Stimulated activated CD8-positive, alpha-beta memory T cell treated with anti-CD3 and anti-CD28 coated beads, Interleukin-4, amount 100 ng/mL, for 48 hours (primary cell): Measurements from ENCODE around the gene OR2B6.
"Not testable (repeated sequence)": the region's sequence is repeated elsewhere in the genome, so short reads cannot be mapped to it uniquely, and the experiment has no call there.

Source experiments
- DNase-seq: peaks from one replicate; pipeline ENCODE4 v3.0.0-alpha.2; 2020

OR2B6 gene

GRCh38 chr6:27956941-27957340, at the start of gene OR2B6:
OR2B6 (plus strand) TSS chr6:27957241; CDS start chr6:27957241, 0 bp downstream.
- DNase-seq = no peak

- no peak for DNase-seq
Measured at GRCh38 chr6:27908017-27908416, 49.0 kb upstream of the OR2B6 start.

GRCh38 chr6:27911956-27912446, 45.0 kb upstream of the OR2B6 start, which contains the start of gene OR2B2:
OR2B2 (minus strand) TSS chr6:27912396; CDS start chr6:27912319, 77 bp downstream.
- DNase-seq = no peak

GRCh38 chr6:27922949-27923348, 34.1 kb upstream of the OR2B6 start:
- DNase-seq = no peak

- no peak for DNase-seq
Measured at GRCh38 chr6:27924179-27924578, 32.9 kb upstream of the OR2B6 start.

GRCh38 chr6:27928041-27928440, 29.0 kb upstream of the OR2B6 start:
- not testable (repeated sequence) for DNase-seq

GRCh38 chr6:27929930-27930329, 27.1 kb upstream of the OR2B6 start:
- not testable (repeated sequence) for DNase-seq

GRCh38 chr6:27931209-27931608, 25.8 kb upstream of the OR2B6 start:
- no peak for DNase-seq

GRCh38 chr6:27940766-27941165, 16.3 kb upstream of the OR2B6 start:
- no peak for DNase-seq

GRCh38 chr6:27943072-27943471, 14.0 kb upstream of the OR2B6 start:
- not testable (repeated sequence) for DNase-seq

GRCh38 chr6:27948237-27948636, 8.8 kb upstream of the OR2B6 start:
- no peak for DNase-seq

GRCh38 chr6:27951040-27951439, 6.0 kb upstream of the OR2B6 start:
- DNase-seq = no peak

- DNase-seq = no peak
Measured at GRCh38 chr6:27957516-27957915, 475 bp downstream of the OR2B6 start.

- DNase-seq = no peak
Measured at GRCh38 chr6:27962506-27962905, 5.5 kb downstream of the OR2B6 start.

- DNase-seq = no peak
Measured at GRCh38 chr6:27966044-27966443, 9.0 kb downstream of the OR2B6 start.

GRCh38 chr6:27966816-27967426, 9.9 kb downstream of the OR2B6 start:
- DNase-seq = no peak

- no peak for DNase-seq
Measured at GRCh38 chr6:27970444-27970843, 13.4 kb downstream of the OR2B6 start.

- DNase-seq = no peak
Measured at GRCh38 chr6:27972750-27973149, 15.7 kb downstream of the OR2B6 start.

- DNase-seq = no peak
Measured at GRCh38 chr6:27977387-27977786, 20.3 kb downstream of the OR2B6 start.

GRCh38 chr6:27978705-27979104, 21.7 kb downstream of the OR2B6 start:
- no peak for DNase-seq

GRCh38 chr6:27980111-27980510, 23.1 kb downstream of the OR2B6 start:
- no peak for DNase-seq

GRCh38 chr6:27986928-27987725, 30.1 kb downstream of the OR2B6 start:
- no peak for DNase-seq

- DNase-seq = no peak
Measured at GRCh38 chr6:27994616-27995015, 37.6 kb downstream of the OR2B6 start.

- no peak for DNase-seq
Measured at GRCh38 chr6:28000351-28001045, 43.5 kb downstream of the OR2B6 start.
